Caco-2 (cell line): ENCODE measurements around the gene ZNF837. TPM values are rescaled to one million over a fixed set of nuclear protein-coding genes. Genes with fewer than 3 reads are reported as not detected.

ENCODE experiments used
- BruUV-seq: library from RNA; stranded (reverse); fragments of 400-500 nt; replicated peaks from 2 replicates; lab custom pipeline; 2021; lab: Mats Ljungman, UMichigan
- CTCF ChIA-PET: fragments of 300-600 bp; sonication (Branson Sonifier 250); formaldehyde crosslinking; loops from one replicate; lab custom pipeline; 2022; ENCODE audit warnings: antibody characterized with exemption; lab: Charles Lee
- POLR2A ChIA-PET: fragments of 300-600 bp; sonication (Branson Sonifier 250); formaldehyde crosslinking; loops from one replicate; lab custom pipeline; 2022; ENCODE audit warnings: antibody characterized with exemption; lab: Charles Lee
- DNase-seq, 2 experiments: peaks; one replicate each; pipeline versions ENCODE4 v3.0.0 to v3.0.0-alpha.2; 2020 to 2022
- H3K27me3 ChIP-seq: replicated peaks from 2 replicates; pipeline ENCODE4 v1.6.0; 2011; ENCODE audit warnings: low read length; ENCODE audit not compliant: control insufficient read depth, insufficient read depth
- H3K36me3 ChIP-seq: 2 replicates; pipeline ENCODE4 v1.5.1; 2011; ENCODE audit warnings: low read length; ENCODE audit not compliant: control insufficient read depth, insufficient read depth
- H3K4me1 ChIP-seq: fragments of 250-450 bp; sonication (Bioruptor Pico); 2 replicates; pipeline ENCODE4 v1.5.1; 2020; ENCODE audit warnings: mild to moderate bottlenecking
- H3K4me3 ChIP-seq: 2 replicates; pipeline ENCODE4 v1.5.1; 2011; ENCODE audit warnings: low read depth, mild to moderate bottlenecking, control low read depth, low read length
- H3K9me3 ChIP-seq: fragments of 250-450 bp; sonication (Bioruptor Pico); 2 replicates; pipeline ENCODE4 v1.5.1; 2020; ENCODE audit warnings: mild to moderate bottlenecking, moderate library complexity
- H3K27ac Mint-ChIP-seq: one replicate; pipeline ENCODE4 v1.8.0; 2022; ENCODE audit warnings: mixed read lengths; ENCODE audit not compliant: unreplicated experiment
- H3K27me3 Mint-ChIP-seq: one replicate; pipeline ENCODE4 v1.8.0; 2022; ENCODE audit warnings: mixed read lengths; ENCODE audit not compliant: insufficient read depth, unreplicated experiment
- H3K36me3 Mint-ChIP-seq: one replicate; pipeline ENCODE4 v1.8.0; 2022; ENCODE audit warnings: mild to moderate bottlenecking, mixed read lengths; ENCODE audit not compliant: insufficient read depth, unreplicated experiment
- H3K4me1 Mint-ChIP-seq: one replicate; pipeline ENCODE4 v1.8.0; 2022; ENCODE audit warnings: low read depth, mixed read lengths; ENCODE audit not compliant: unreplicated experiment
- H3K4me3 Mint-ChIP-seq: one replicate; pipeline ENCODE4 v1.8.0; 2022; ENCODE audit warnings: mild to moderate bottlenecking, moderate library complexity, mixed read lengths; ENCODE audit not compliant: unreplicated experiment
- H3K9me3 Mint-ChIP-seq: one replicate; pipeline ENCODE4 v1.8.0; 2022; ENCODE audit warnings: mixed read lengths; ENCODE audit not compliant: unreplicated experiment
- intact Hi-C: fragments of 100-400 bp; cut with micrococcal nuclease; formaldehyde crosslinking; loops from one replicate; pipeline ENCODE4 v1.10.0; 2022; ENCODE audit not compliant: unreplicated experiment
- total RNA-seq: library from RNA; stranded (reverse); gene quantifications from 2 replicates; pipeline ENCODE4 v1.2.3, GENCODE V29; 2022
- TF ChIP-seq, protein P1 (sequence below), 2 experiments: fragments of 200-600 bp in 1 of 2; IDR thresholded peaks; 1 replicate in 1 of 2; 2 replicates in 1 of 2; pipeline versions ENCODE4 v1.5.1 to v1.8.0; 2011 to 2022; ENCODE audit warnings: antibody characterized with exemption in 1 of 2, control low read depth in 1 of 2, inconsistent platforms in 1 of 2, low read depth in 1 of 2, low read length in 1 of 2, mild to moderate bottlenecking in 1 of 2, moderate library complexity in 1 of 2; ENCODE audit not compliant: insufficient read depth in 1 of 2, severe bottlenecking in 1 of 2, unreplicated experiment in 1 of 2

The ZNF837 gene
- total RNA-seq, 1 experiment from 2014 or later, result 2.3 TPM

GRCh38 chr19:58388175-58388526 lies 7.3 kb upstream of the ZNF837 start:
- no peaks in the 10 kb centered on the region for H3K27me3 Mint-ChIP-seq
- H3K4me3 Mint-ChIP-seq, result peak overlapping the region; percentile 85
- no TSS peak for BruUV-seq
- H3K4me3 ChIP-seq, result peak overlapping the region; percentile 58
- H3K9me3 ChIP-seq, result no peaks in the 10 kb centered on the region
- TF ChIP-seq, protein P1, sequence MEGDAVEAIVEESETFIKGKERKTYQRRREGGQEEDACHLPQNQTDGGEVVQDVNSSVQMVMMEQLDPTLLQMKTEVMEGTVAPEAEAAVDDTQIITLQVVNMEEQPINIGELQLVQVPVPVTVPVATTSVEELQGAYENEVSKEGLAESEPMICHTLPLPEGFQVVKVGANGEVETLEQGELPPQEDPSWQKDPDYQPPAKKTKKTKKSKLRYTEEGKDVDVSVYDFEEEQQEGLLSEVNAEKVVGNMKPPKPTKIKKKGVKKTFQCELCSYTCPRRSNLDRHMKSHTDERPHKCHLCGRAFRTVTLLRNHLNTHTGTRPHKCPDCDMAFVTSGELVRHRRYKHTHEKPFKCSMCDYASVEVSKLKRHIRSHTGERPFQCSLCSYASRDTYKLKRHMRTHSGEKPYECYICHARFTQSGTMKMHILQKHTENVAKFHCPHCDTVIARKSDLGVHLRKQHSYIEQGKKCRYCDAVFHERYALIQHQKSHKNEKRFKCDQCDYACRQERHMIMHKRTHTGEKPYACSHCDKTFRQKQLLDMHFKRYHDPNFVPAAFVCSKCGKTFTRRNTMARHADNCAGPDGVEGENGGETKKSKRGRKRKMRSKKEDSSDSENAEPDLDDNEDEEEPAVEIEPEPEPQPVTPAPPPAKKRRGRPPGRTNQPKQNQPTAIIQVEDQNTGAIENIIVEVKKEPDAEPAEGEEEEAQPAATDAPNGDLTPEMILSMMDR (IDR thresholded peaks at IDR 0.05; ENCODE audit: insufficient read depth in 1 of 2, low read depth in 1 of 2, low read length in 1 of 2, severe bottlenecking in 1 of 2, unreplicated experiment in 1 of 2), result no peak
- no peaks in the 10 kb centered on the region for H3K9me3 Mint-ChIP-seq
- intact Hi-C loops, result no loop called here
- H3K36me3 Mint-ChIP-seq, result peaks cover 75% of the 10 kb centered on the region
- H3K27ac Mint-ChIP-seq, result peak overlapping the region; percentile 96
- peaks cover 2% of the 10 kb centered on the region; the same call in 1 of the 2 replicates for H3K36me3 ChIP-seq
- no peaks in the 10 kb centered on the region for H3K27me3 ChIP-seq
- DNase-seq, result no peak
- POLR2A ChIA-PET, result interaction anchor here (1.0 kb wide), 1 partner anchor 20 kb away, joined by 5 read pairs; the partner anchor contains the start of gene ZNF584
- H3K4me1 ChIP-seq, result peaks cover 15% of the 10 kb centered on the region
- peaks cover 7% of the 10 kb centered on the region for H3K4me1 Mint-ChIP-seq
- CTCF ChIA-PET, result no interaction called here

DNA sequence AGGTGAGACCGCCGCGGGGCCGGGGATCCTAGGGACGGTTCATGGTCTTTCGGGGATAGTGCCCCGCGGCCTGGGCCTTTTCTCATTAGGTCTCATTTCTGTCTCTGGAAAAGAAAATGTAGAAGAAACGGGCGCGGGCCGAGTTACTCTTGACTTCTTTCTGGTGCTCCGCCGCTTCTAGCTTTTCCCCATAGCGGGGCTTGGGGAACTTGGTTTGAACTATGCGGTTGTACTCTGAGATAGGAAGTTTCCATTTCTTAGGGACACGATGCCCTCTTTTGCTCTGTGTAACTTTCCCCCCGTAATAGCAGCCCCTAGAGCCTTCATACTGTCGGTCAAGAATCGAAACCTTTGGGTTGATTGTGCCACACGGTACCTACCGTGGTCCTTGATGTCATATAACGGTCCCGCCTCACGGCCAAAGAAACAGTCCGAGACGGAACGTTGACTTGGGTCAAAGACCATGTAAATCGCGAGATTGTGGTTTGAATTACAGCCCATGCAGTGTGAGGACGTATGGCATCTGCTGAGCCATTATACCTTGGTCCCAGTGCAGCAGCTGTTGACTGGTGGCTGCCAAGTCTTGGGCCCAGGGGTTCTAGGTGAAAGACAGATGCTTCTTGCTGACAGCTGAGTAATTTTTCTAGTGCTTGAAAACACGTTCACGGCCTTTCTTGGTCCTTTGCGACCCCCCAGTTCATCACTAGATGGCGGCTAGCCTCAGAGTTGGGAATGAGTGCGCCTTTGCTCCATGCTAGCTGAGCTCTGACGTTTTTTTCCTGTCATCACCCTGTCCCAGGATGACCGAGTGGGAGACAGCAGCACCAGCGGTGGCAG lies 6.7 kb upstream of the ZNF837 start:
- TF ChIP-seq, protein P1 (IDR thresholded peaks at IDR 0.05; ENCODE audit: insufficient read depth in 1 of 2, low read depth in 1 of 2, low read length in 1 of 2, severe bottlenecking in 1 of 2, unreplicated experiment in 1 of 2), result peak in 1 of 2 experiments; percentile 14
- Mint-ChIP-seq H3K9me3 (no peaks in the 10 kb centered on the region), H3K4me3 (peak overlapping the region; percentile 85), H3K27me3 (no peaks in the 10 kb centered on the region), H3K36me3 (peaks cover 69% of the 10 kb centered on the region), H3K27ac (peak overlapping the region; percentile 96), H3K4me1 (peaks cover 7% of the 10 kb centered on the region)
- CTCF ChIA-PET, result interaction anchor here (0.8 kb wide), 1 partner anchor 76 kb away, joined by 3 read pairs; no protein-coding TSS in a partner anchor
- intact Hi-C loops, result loop anchor here (1.0 to 2.0 kb wide), 3 partner anchors 111 to 157 kb away; partner anchors contain the start of genes TRIM28 and ZBTB45
- H3K27me3 ChIP-seq, result no peaks in the 10 kb centered on the region
- POLR2A ChIA-PET, result interaction anchor here (1.0 kb wide), 1 partner anchor 21 kb away, joined by 5 read pairs; the partner anchor contains the start of gene ZNF584
- no peaks in the 10 kb centered on the region for H3K9me3 ChIP-seq
- TSS peak; percentile 43 for BruUV-seq
- peak overlapping the region; percentile 58 for H3K4me3 ChIP-seq
- H3K4me1 ChIP-seq, result peaks cover 15% of the 10 kb centered on the region
- DNase-seq, result no peak
- H3K36me3 ChIP-seq, result peaks cover 1% of the 10 kb centered on the region; the same call in 1 of the 2 replicates

- CTCF ChIA-PET, result interaction anchor here (0.8 kb wide), 1 partner anchor 76 kb away, joined by 3 read pairs; no protein-coding TSS in a partner anchor
- peaks cover 18% of the 10 kb centered on the region for H3K4me1 ChIP-seq
- Mint-ChIP-seq H3K4me3 (peak within 1 kb of the TSS; percentile 85), H3K27me3 (no peaks in the 10 kb centered on the region), H3K4me1 (peaks cover 12% of the 10 kb centered on the region), H3K36me3 (peaks cover 61% of the 10 kb centered on the region), H3K9me3 (no peaks in the 10 kb centered on the region), H3K27ac (peak within 1 kb of the TSS; percentile 96)
- TF ChIP-seq, protein P1 (IDR thresholded peaks at IDR 0.05; ENCODE audit: insufficient read depth in 1 of 2, low read depth in 1 of 2, low read length in 1 of 2, severe bottlenecking in 1 of 2, unreplicated experiment in 1 of 2), result no peak
- BruUV-seq, result no TSS peak
- POLR2A ChIA-PET, result interaction anchor here (1.0 kb wide), 1 partner anchor 24 kb away, joined by 6 read pairs; the partner anchor contains the start of gene ZNF497
- no peaks in the 10 kb centered on the region for H3K9me3 ChIP-seq
- H3K36me3 ChIP-seq, result peaks cover 1% of the 10 kb centered on the region; the same call in 1 of the 2 replicates
- DNase-seq, result peak; percentile 97 to 98
- H3K4me3 ChIP-seq, result peak within 1 kb of the TSS; percentile 79
- intact Hi-C loops, result loop anchor here (1.0 to 2.0 kb wide), 3 partner anchors 112 to 158 kb away; partner anchors contain the start of genes TRIM28 and ZBTB45
- no peaks in the 10 kb centered on the region for H3K27me3 ChIP-seq
These were observed 5.9 kb upstream of the ZNF837 start, which contains the start of gene RPS5 for GRCh38 chr19:58386576-58387337. RPS5 (plus strand) TSS chr19:58387269; CDS start chr19:58388138, 869 bp downstream.
